A549 (cell line): ENCODE measurements around the gene RPL31.

Experiments
- CTCF ChIP-seq: fragments of >200 bp; sonication (Bioruptor Twin); formaldehyde crosslinking; IDR thresholded peaks from 3 replicates; pipeline ENCODE4 v1.5.1; 2016
- EHMT2 ChIP-seq: fragments of 200-600 bp; sonication (generic); IDR thresholded peaks from 2 replicates; pipeline ENCODE4 v1.6.1; 2016; ENCODE audit warnings: antibody characterized with exemption, low read depth, mild to moderate bottlenecking, moderate library complexity
- FOSL2 ChIP-seq, 2 experiments: fragments of 450-650 bp in 1 of 2; fragments of >200 bp in 1 of 2; sonication (Bioruptor Twin) in 1 of 2; formaldehyde crosslinking; IDR thresholded peaks; 2 replicates each; pipeline versions ENCODE4 v1.5.0 to v1.6.1; 2016 to 2020; ENCODE audit warnings: mild to moderate bottlenecking in 1 of 2, moderate library complexity in 1 of 2
- POLR2A ChIP-seq: IDR thresholded peaks from 2 replicates; pipeline ENCODE4 v1.6.1; 2012; ENCODE audit warnings: mild to moderate bottlenecking, low read length
- RCOR1 ChIP-seq: fragments of 150-350 bp; IDR thresholded peaks from 2 replicates; pipeline ENCODE4 v1.6.1; 2014; ENCODE audit warnings: antibody characterized with exemption, low read length, low read depth
- REST ChIP-seq: fragments of 200-600 bp; sonication (generic); IDR thresholded peaks from 2 replicates; pipeline ENCODE4 v1.6.1; 2016; ENCODE audit warnings: antibody characterized with exemption, mild to moderate bottlenecking, moderate library complexity
- TF ChIP-seq, protein P1 (sequence below): IDR thresholded peaks from 2 replicates; pipeline ENCODE4 v1.6.1; 2012

DNA sequence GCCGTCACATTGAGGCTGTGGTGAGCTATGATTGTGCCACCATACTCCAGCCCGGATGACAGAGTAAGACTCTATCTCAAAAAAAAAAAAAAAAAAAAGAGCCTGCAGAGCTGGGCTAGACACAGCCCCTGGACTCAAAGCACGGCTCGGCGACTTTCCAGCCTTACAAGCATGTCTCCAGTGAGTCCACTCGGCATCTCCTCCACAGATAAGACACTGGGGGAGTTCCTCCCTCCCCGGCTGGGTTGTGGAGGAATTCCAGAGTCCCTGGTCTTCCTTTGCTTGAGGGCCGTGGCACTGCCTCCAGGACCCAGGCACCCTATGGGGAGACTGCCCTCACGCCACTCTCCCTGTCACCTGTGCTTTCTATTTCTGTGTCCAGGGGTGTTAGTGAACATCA, 30.9 kb upstream of the RPL31 start:
- TF ChIP-seq REST, result no peak
- TF ChIP-seq CTCF, result no peak
- no peak for TF ChIP-seq POLR2A
- TF ChIP-seq RCOR1, result no peak
- TF ChIP-seq, protein P1, sequence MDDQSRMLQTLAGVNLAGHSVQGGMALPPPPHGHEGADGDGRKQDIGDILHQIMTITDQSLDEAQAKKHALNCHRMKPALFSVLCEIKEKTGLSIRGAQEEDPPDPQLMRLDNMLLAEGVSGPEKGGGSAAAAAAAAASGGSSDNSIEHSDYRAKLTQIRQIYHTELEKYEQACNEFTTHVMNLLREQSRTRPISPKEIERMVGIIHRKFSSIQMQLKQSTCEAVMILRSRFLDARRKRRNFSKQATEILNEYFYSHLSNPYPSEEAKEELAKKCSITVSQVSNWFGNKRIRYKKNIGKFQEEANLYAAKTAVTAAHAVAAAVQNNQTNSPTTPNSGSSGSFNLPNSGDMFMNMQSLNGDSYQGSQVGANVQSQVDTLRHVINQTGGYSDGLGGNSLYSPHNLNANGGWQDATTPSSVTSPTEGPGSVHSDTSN, result no peak
- no peak for TF ChIP-seq EHMT2
- TF ChIP-seq FOSL2 (IDR thresholded peaks at IDR 0.05), result no peak
- TF ChIP-seq FOSL2 (CRISPR knock-in tag; IDR thresholded peaks at IDR 0.05), result no peak
